Endothelial cell of umbilical vein (primary cell): Measurements from ENCODE around the gene PLEKHF1. TPM values are rescaled to one million over a fixed set of nuclear protein-coding genes. Genes with fewer than 3 reads are reported as not detected.

Experiments used
- BruUV-seq: library from RNA; stranded (reverse); fragments of 400-500 nt; replicated peaks from 2 replicates; lab custom pipeline; 2021; lab: Mats Ljungman, UMichigan
- CTCF ChIA-PET: fragments of 300-600, 350-600 bp; sonication (Branson Sonifier 250); formaldehyde crosslinking; loops from one replicate; lab custom pipeline; 2021; ENCODE audit warnings: antibody characterized with exemption, inconsistent platforms; lab: Charles Lee
- POLR2A ChIA-PET: fragments of 300-600, 350-600 bp; sonication (Branson Sonifier 250); formaldehyde crosslinking; loops from one replicate; lab custom pipeline; 2021; ENCODE audit warnings: antibody characterized with exemption, inconsistent platforms; lab: Charles Lee
- DNase-seq: peaks from one replicate; pipeline ENCODE4 v3.0.0-alpha.2; 2011; ENCODE audit warnings: low read depth, low spot score
- FAIRE-seq: peaks from 2 replicates; lab custom pipeline; 2011; peaks lifted over from hg19 to GRCh38; lab: Jason Lieb, UNC
- H2AFZ ChIP-seq: 2 replicates; pipeline ENCODE4 v1.6.0; 2012; ENCODE audit warnings: low read depth, low read length, control low read depth, inconsistent platforms
- H3K27ac ChIP-seq: 2 replicates; pipeline ENCODE4 v1.5.1; 2011; ENCODE audit warnings: low read depth, mild to moderate bottlenecking, control low read depth, low read length, moderate library complexity; ENCODE audit not compliant: insufficient read depth
- H3K27me3 ChIP-seq, 2 experiments: 2 replicates each; pipeline versions ENCODE4 v1.6.0 to v1.6.1; 2011; ENCODE audit warnings: low read length in 2 of 2, mixed read lengths in 1 of 2; ENCODE audit not compliant: control insufficient read depth in 2 of 2, insufficient read depth in 2 of 2
- H3K36me3 ChIP-seq, 2 experiments: 2 replicates in 1 of 2; 3 replicates in 1 of 2; pipeline ENCODE4 v1.5.1; 2011; ENCODE audit warnings: low read length in 2 of 2, mild to moderate bottlenecking in 1 of 2, moderate library complexity in 1 of 2; ENCODE audit not compliant: control insufficient read depth in 2 of 2, insufficient read depth in 2 of 2; ENCODE audit errors: extremely low read depth in 1 of 2
- H3K4me1 ChIP-seq: 3 replicates; pipeline ENCODE4 v1.5.1; 2011; ENCODE audit warnings: mild to moderate bottlenecking, low read length; ENCODE audit not compliant: control insufficient read depth, insufficient read depth; ENCODE audit errors: extremely low read depth
- H3K4me2 ChIP-seq: 2 replicates; pipeline ENCODE4 v1.6.1; 2011; ENCODE audit warnings: low read length, control low read depth, mixed read lengths; ENCODE audit not compliant: insufficient read depth
- H3K4me3 ChIP-seq, 3 experiments: fragments of 200-600 bp in 1 of 3; sonication (generic), shearing (Covaris generic) in 1 of 3; replicated peaks in 1 of 3; 2 replicates each; pipeline ENCODE4 v1.5.1; 2011 to 2016; ENCODE audit warnings: control low read depth in 3 of 3, low read length in 3 of 3, mild to moderate bottlenecking in 2 of 3, inconsistent platforms in 1 of 3, low read depth in 1 of 3, moderate library complexity in 1 of 3; ENCODE audit not compliant: insufficient read depth in 1 of 3
- H3K79me2 ChIP-seq: 2 replicates; pipeline ENCODE4 v1.6.0; 2012; ENCODE audit warnings: low read length, inconsistent platforms; ENCODE audit not compliant: control insufficient read depth, insufficient read depth
- H3K9ac ChIP-seq: replicated peaks from 2 replicates; pipeline ENCODE3; 2011; ENCODE audit warnings: low read length, control low read depth; ENCODE audit not compliant: insufficient read depth; ENCODE audit errors: extremely low read depth
- H3K9me1 ChIP-seq: replicated peaks from 3 replicates; pipeline ENCODE4 v1.6.0; 2011; ENCODE audit warnings: mild to moderate bottlenecking, low read length; ENCODE audit not compliant: control insufficient read depth, insufficient read depth; ENCODE audit errors: extremely low read depth
- H3K9me3 ChIP-seq: replicated peaks from 2 replicates; pipeline ENCODE4 v1.5.1; 2012; ENCODE audit warnings: low read length, inconsistent platforms; ENCODE audit not compliant: control insufficient read depth, insufficient read depth
- H4K20me1 ChIP-seq: replicated peaks from 2 replicates; pipeline ENCODE3; 2011; ENCODE audit warnings: mild to moderate bottlenecking, low read length; ENCODE audit not compliant: control insufficient read depth, insufficient read depth; ENCODE audit errors: extremely low read depth
- EZH2 ChIP-seq: IDR thresholded peaks from 2 replicates; pipeline ENCODE4 v1.6.1; 2012; ENCODE audit warnings: borderline replicate concordance, low read depth, mild to moderate bottlenecking, moderate library complexity, low read length, inconsistent platforms; ENCODE audit not compliant: severe bottlenecking
- FOS ChIP-seq: IDR thresholded peaks from 2 replicates; pipeline ENCODE4 v1.6.1; 2011; ENCODE audit warnings: mild to moderate bottlenecking, low read length, moderate library complexity, borderline replicate concordance; ENCODE audit not compliant: insufficient read depth
- GATA2 ChIP-seq: IDR thresholded peaks from 2 replicates; pipeline ENCODE4 v1.7.0; 2011; ENCODE audit warnings: low read depth, mild to moderate bottlenecking, moderate library complexity, mixed read lengths, low read length; ENCODE audit not compliant: insufficient read length, insufficient read depth
- JUN ChIP-seq: IDR thresholded peaks from 2 replicates; pipeline ENCODE4 v1.6.1; 2011; ENCODE audit warnings: borderline replicate concordance, low read depth; ENCODE audit not compliant: insufficient read length, insufficient read depth
- MYC ChIP-seq: IDR thresholded peaks from one replicate; pipeline ENCODE4 v1.6.1; 2011; ENCODE audit warnings: mild to moderate bottlenecking, low read depth, low read length
- POLR2A ChIP-seq: IDR thresholded peaks from 2 replicates; pipeline ENCODE4 v1.6.1; 2012; ENCODE audit warnings: low read depth, mild to moderate bottlenecking, control low read depth, low read length
- POLR2AphosphoS5 ChIP-seq: IDR thresholded peaks from 2 replicates; pipeline ENCODE4 v1.6.1; 2012; ENCODE audit warnings: low read depth, mild to moderate bottlenecking, control low read depth, low read length, moderate library complexity; ENCODE audit not compliant: insufficient read depth
- dilution Hi-C: fragments of 300-500 bp; cut with MboI; formaldehyde crosslinking; loops from one replicate; pipeline ENCODE4 v1.15.0; 2019; ENCODE audit warnings: low sequenced_read_pairs; ENCODE audit not compliant: extremely low pct_ligation_motif_present
- intact Hi-C: fragments of 100-400 bp; cut with micrococcal nuclease; formaldehyde crosslinking; loops from one replicate; pipeline ENCODE4 v1.10.0; 2022
- polyA plus RNA-seq, 4 experiments: library from polyadenylated mRNA; depleted of rRNA in 3 of 4; stranded (reverse) in 3 of 4; unstranded in 1 of 4; fragments of >200 nt; gene quantifications; 2 replicates each; pipeline versions ENCODE4 v1.2.1 to v1.2.3, GENCODE V29; 2011 to 2012; ENCODE audit warnings: missing spikeins in 1 of 4
- total RNA-seq: library from RNA; stranded (reverse); gene quantifications from 2 replicates; pipeline ENCODE4 v1.2.3, GENCODE V29; 2021
- TF ChIP-seq, protein P1 (sequence below): IDR thresholded peaks from 2 replicates; pipeline ENCODE4 v1.6.1; 2011; ENCODE audit not compliant: insufficient read depth, insufficient read length
- TF ChIP-seq, protein P2 (sequence below), 2 donors: IDR thresholded peaks; 1 replicate in 1 of 2; 2 replicates in 1 of 2; pipeline ENCODE4 v1.5.1; 2011; ENCODE audit warnings: low read length in 2 of 2, mild to moderate bottlenecking in 2 of 2, moderate library complexity in 2 of 2, control low read depth in 1 of 2, inconsistent platforms in 1 of 2, low read depth in 1 of 2; ENCODE audit not compliant: insufficient read depth in 1 of 2; ENCODE audit errors: extremely low read depth in 1 of 2

The PLEKHF1 gene
- total and polyA plus RNA-seq, 2 donors (not counting 3 experiments of a cell fraction or from before 2014, with no cell fraction given): 5.5 TPM

DNA sequence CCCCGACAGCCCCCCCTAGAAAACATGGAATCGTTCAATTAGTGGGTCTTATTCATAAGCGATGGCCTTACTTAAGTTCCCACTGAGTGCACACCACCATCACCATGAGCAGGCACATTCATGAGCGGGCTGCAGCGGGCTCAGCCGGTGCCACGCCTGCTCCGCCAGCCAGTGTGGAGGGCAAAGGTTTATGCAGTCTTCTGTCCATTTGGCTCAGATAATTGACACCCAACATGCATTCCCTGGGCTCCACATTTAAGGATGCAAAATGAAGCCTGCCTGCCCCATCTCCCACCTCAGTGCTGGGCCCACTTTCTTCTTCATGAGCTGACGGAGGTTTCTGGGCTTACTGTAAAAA lies 37.7 kb downstream of the PLEKHF1 start:
- no TSS peak for BruUV-seq
- CTCF ChIA-PET: interaction anchor here (1.2 kb wide), 1 partner anchor 13 kb away, joined by 8 read pairs; no protein-coding TSS in a partner anchor

More for the DNA sequence above, 37.7 kb downstream of the PLEKHF1 start:
- DNase-seq (no peak), FAIRE-seq (no peak)
- Histone ChIP-seq H3K27ac (no peak overlapping the region), H3K9me1 (no peaks in the 10 kb centered on the region), H3K4me3 (no peak overlapping the region), H3K36me3 (peaks cover 0 to 16% of the 10 kb centered on the region in 2 experiments), H3K4me1 (no peaks in the 10 kb centered on the region), H3K27me3 (no peaks in the 10 kb centered on the region), H2AFZ (no peak overlapping the region), H3K9ac (no peak overlapping the region), H3K79me2 (no peaks in the 10 kb centered on the region), H3K9me3 (no peaks in the 10 kb centered on the region), H4K20me1 (no peaks in the 10 kb centered on the region), H3K4me2 (no peak overlapping the region)
- intact Hi-C loops (no loop called here), dilution Hi-C loops (no loop called here)
- TF ChIP-seq FOS (no peak), MYC (no peak), POLR2A (no peak), EZH2 (no peak), GATA2 (no peak), JUN (no peak), POLR2AphosphoS5 (no peak)
- TF ChIP-seq, protein P1, sequence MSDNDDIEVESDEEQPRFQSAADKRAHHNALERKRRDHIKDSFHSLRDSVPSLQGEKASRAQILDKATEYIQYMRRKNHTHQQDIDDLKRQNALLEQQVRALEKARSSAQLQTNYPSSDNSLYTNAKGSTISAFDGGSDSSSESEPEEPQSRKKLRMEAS: no peak
- TF ChIP-seq, protein P2, sequence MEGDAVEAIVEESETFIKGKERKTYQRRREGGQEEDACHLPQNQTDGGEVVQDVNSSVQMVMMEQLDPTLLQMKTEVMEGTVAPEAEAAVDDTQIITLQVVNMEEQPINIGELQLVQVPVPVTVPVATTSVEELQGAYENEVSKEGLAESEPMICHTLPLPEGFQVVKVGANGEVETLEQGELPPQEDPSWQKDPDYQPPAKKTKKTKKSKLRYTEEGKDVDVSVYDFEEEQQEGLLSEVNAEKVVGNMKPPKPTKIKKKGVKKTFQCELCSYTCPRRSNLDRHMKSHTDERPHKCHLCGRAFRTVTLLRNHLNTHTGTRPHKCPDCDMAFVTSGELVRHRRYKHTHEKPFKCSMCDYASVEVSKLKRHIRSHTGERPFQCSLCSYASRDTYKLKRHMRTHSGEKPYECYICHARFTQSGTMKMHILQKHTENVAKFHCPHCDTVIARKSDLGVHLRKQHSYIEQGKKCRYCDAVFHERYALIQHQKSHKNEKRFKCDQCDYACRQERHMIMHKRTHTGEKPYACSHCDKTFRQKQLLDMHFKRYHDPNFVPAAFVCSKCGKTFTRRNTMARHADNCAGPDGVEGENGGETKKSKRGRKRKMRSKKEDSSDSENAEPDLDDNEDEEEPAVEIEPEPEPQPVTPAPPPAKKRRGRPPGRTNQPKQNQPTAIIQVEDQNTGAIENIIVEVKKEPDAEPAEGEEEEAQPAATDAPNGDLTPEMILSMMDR (IDR thresholded peaks at IDR 0.05; ENCODE audit: extremely low read depth in 1 of 2, insufficient read depth in 1 of 2, low read depth in 1 of 2, low read length in 2 of 2): no peak
- POLR2A ChIA-PET: no interaction called here
